ENCODE data around the gene SMIM28.
"Not testable (repeated sequence)": the region's sequence is repeated elsewhere in the genome, so short reads cannot be mapped to it uniquely, and the experiment has no call there.

The SMIM28 gene

GRCh38 chr6:138377844-138378243 lies at the start of gene SMIM28:
SMIM28 (plus strand) TSS chr6:138377905; CDS start chr6:138378073, 168 bp downstream.
- DNase-seq (ENCODE audit: low spot score), result no peak

GRCh38 chr6:138328210-138328609 lies 49.5 kb upstream of the SMIM28 start:
- DNase-seq (ENCODE audit: low spot score), result no peak

GRCh38 chr6:138330763-138331162 lies 46.9 kb upstream of the SMIM28 start:
- DNase-seq (ENCODE audit: low spot score), result no peak

DNA sequence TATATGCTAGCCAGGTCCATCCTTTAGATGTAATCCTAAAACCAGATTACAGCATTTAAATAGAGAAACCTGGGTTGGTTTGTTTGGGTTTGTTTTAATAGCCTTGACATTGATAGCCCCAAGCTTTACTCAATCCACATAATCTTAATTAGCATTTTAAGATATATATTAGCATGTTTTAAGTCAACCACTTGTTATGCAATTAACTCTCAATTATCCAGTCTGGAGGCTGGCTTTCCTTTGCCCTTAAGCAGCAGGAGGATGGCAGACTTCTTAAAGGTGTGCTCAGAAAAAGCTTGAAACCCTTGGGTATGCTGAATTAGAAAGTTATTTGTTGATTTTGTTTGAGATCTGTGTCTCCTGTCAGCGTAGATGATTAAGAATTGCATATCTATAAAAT lies 46.3 kb upstream of the SMIM28 start:
- DNase-seq (ENCODE audit: low spot score), result no peak

GRCh38 chr6:138331984-138332383 lies 45.7 kb upstream of the SMIM28 start:
- DNase-seq (ENCODE audit: low spot score), result no peak

GRCh38 chr6:138334000-138334399 lies 43.7 kb upstream of the SMIM28 start:
- DNase-seq (ENCODE audit: low spot score), result no peak

DNA sequence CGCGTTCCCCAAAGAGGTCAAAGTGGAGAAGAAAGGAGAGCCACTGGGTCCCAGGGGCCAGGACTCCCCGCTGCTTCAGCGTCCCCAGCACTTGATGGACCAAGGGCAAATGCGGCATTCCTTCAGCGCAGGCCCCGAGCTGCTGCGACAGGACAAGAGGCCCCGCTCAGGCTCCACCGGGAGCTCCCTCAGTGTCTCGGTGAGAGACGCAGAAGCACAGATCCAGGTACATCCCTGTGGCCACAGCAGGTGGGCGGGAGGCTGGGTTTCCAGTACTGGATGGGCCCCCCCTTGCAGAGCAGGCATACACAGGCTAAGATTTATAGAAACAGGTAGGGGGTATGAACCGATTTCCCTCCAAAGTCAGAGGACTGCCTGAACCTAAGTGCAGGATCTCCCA lies 42.7 kb upstream of the SMIM28 start:
- no peak for DNase-seq (ENCODE audit: low spot score)

DNA sequence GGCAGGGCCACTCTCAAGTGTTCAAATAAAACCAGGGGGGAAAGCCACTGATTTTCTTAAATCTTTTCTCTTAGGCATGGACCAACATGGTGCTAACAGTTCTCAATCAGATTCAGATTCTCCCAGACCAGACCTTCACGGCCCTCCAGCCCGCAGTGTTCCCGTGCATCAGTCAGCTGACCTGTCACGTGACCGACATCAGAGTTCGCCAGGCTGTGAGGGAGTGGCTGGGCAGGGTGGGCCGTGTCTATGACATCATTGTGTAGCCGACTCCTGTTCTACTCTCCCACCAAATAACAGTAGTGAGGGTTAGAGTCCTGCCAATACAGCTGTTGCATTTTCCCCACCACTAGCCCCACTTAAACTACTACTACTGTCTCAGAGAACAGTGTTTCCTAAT lies 41.5 kb upstream of the SMIM28 start:
- no peak for DNase-seq (ENCODE audit: low spot score)

- no peak for DNase-seq (ENCODE audit: low spot score)
These were observed 40.6 kb upstream of the SMIM28 start for GRCh38 chr6:138337076-138337475.

GRCh38 chr6:138339024-138339423 lies 38.7 kb upstream of the SMIM28 start:
- DNase-seq (ENCODE audit: low spot score), result no peak

DNA sequence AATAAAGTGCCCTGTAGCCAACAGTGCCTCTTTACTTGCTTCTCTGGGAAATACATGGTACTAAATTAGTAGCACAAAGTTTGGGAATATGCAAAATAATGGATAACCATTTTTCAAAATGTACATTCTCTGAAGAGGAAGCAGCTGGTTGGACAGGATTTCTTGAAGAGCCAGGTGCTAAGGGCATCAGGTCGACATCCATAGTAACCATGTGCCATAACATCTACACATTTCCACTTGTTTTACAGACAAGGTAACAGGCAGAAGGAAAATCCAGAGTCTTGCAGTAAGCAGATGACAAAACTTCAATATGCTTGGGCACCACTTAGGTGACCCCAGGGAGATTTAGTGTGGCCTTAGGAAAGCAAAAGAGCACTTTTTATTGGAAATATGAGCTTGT lies 36.5 kb upstream of the SMIM28 start:
- DNase-seq (ENCODE audit: low spot score), result no peak

GRCh38 chr6:138343112-138343511 lies 34.6 kb upstream of the SMIM28 start:
- DNase-seq (ENCODE audit: low spot score), result no peak

GRCh38 chr6:138345565-138346285 lies 32.0 kb upstream of the SMIM28 start:
- no peak for DNase-seq (ENCODE audit: low spot score)

- DNase-seq (ENCODE audit: low spot score), result no peak
These were observed 31.2 kb upstream of the SMIM28 start for GRCh38 chr6:138346302-138347195.

DNA sequence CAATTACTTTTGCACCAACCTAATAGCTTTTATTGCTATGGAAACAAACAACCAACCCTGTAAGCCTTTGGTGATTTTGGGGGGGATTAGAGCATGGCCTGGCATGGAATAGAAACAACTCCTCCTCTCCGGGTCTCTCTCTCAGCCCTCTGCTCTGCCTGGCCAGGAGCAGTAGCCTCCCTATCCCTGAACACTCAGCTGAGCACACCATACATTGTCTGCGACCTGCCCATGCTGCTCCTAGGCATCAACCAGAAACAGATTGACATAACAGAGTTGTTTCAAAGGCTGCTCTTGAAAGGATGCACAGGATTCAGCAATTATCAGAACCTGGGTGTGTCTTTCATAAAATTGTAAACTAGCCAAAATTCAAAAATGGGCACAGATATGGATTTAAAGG lies 29.8 kb upstream of the SMIM28 start:
- DNase-seq (ENCODE audit: low spot score), result no peak

DNA sequence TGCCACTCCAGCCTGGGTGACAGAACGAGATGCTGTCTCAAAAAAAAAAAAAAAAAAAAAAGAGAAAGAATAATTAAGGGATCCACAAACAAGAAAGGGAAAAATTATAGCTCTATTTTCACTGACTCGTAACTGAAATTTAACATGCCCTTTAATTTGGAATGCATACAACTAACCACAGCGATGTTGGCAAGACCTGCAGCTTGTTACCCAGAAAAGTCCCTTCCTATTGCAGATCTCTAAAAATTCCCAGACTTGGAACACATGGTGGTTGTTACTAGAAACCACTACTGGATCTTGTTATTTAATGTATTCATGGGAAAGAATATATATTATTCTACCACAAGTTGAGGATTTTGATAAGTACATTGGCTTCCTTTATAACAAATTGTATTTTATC lies 27.8 kb upstream of the SMIM28 start:
- no peak for DNase-seq (ENCODE audit: low spot score)

- DNase-seq (ENCODE audit: low spot score), result no peak
These were observed 19.8 kb upstream of the SMIM28 start for GRCh38 chr6:138357928-138358327.

- DNase-seq (ENCODE audit: low spot score), result not testable (repeated sequence)
These were observed 9.0 kb upstream of the SMIM28 start for GRCh38 chr6:138368684-138369083.

GRCh38 chr6:138370631-138371451 lies 6.9 kb upstream of the SMIM28 start:
- DNase-seq (ENCODE audit: low spot score), result no peak

- DNase-seq (ENCODE audit: low spot score), result no peak
These were observed 6.3 kb upstream of the SMIM28 start for GRCh38 chr6:138371452-138371711.

DNA sequence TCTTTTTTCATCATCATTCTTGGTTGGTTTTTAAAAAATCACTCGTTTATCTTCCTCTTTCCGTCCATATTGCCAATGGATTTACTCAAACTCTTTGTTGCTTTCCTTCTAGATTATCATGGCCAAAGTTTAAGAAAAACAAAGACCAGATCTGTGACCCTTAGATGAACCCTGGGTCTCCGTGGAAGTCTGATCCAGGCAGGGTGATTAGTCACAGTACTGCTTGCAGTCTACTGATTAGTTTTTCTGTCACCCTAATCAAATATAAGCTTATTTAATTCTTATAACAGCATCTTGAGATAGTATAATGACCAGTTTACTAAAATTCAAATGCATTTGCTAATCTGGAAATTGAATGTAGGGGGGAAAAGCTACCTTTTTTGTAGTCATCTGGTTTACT lies 6.0 kb upstream of the SMIM28 start:
- no peak for DNase-seq (ENCODE audit: low spot score)

DNA sequence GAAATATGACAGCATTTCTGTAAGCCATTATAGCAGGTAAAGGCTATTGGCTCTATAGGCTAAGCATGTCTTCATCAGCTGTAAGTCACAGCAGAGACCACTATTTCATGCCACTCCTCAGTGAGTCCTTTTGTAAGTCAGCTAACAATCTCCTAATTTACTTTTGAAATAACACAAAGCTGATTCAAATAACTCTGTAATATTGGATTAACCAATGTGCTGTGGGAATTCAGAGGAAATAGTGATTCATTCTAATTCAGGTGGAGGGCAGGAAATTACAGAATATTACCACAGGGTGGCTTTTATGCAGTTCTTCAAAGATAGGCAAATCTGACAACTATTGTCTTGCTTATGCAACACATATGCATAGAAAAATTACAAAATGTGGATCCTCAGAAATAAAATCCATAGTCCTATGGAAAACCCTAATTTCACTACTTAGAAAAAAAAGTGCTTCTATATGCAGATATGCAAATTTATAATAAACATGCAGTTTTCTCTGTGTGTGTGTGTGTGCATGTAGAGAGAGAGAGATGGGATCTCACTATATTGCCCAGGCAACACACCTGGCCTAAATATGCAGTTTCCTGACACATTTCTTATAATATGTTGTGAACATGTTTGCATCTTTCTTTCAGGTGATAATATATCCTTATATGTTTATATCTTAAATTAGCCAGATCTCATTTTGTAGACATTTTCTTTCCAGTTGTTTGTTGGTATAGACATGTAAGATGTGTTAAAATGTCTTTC lies 4.8 kb upstream of the SMIM28 start:
- no peak for DNase-seq (ENCODE audit: low spot score)
